Testis (tissue), 2 donors: Measurements from ENCODE around the gene TPH1.

Experiments
- POLR2A ChIP-seq: fragments of 450-650 bp; IDR thresholded peaks from one replicate; pipeline ENCODE4 v1.6.1; 2017; ENCODE audit warnings: antibody characterized with exemption, mild to moderate bottlenecking, moderate library complexity
- TF ChIP-seq, protein P1 (sequence below), 3 experiments: fragments of 450-650 bp in 2 of 3; fragments of 200-600 bp in 1 of 3; sonication (generic) in 1 of 3; IDR thresholded peaks; one replicate each; pipeline ENCODE4 v1.5.1; 2016 to 2019; ENCODE audit warnings: antibody characterized with exemption in 3 of 3, mild to moderate bottlenecking in 2 of 3, moderate library complexity in 1 of 3

DNA sequence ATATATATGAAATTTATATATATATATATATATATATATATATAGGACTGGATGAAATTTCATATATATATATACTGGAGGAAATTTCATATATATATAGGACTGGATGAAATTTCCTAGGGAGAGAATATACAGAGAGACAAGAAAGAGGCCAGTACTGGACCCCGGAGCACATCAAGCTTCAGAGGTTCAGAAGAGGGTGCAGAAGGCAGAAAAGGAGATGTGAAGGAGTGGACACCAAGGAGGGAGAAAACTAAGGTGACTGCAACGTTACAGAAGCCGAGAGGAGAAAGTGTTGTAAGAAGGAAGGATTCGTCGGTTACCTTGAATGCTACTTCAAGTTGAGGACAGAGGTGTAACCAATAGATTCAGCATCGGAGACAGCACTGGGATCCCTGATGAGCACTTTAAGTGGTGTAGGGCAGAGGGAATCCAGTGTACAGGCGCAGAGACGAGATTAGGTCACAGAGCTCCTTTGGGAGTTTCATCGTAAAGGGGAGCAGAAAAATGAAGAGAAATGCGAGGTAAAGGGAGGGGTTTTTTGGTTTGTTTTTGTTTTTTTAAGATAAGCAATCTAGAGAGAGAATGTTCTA is 8.5 kb upstream of the TPH1 start:
- no peak for TF ChIP-seq POLR2A
- TF ChIP-seq, protein P1, sequence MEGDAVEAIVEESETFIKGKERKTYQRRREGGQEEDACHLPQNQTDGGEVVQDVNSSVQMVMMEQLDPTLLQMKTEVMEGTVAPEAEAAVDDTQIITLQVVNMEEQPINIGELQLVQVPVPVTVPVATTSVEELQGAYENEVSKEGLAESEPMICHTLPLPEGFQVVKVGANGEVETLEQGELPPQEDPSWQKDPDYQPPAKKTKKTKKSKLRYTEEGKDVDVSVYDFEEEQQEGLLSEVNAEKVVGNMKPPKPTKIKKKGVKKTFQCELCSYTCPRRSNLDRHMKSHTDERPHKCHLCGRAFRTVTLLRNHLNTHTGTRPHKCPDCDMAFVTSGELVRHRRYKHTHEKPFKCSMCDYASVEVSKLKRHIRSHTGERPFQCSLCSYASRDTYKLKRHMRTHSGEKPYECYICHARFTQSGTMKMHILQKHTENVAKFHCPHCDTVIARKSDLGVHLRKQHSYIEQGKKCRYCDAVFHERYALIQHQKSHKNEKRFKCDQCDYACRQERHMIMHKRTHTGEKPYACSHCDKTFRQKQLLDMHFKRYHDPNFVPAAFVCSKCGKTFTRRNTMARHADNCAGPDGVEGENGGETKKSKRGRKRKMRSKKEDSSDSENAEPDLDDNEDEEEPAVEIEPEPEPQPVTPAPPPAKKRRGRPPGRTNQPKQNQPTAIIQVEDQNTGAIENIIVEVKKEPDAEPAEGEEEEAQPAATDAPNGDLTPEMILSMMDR (IDR thresholded peaks at IDR 0.05) = no peak
